ENCODE results near the gene IL21R.
A peak's percentile ranks its signal among the peaks of the same experiment; 100 is the strongest.

The IL21R gene

GRCh38 chr16:27470567-27471431 lies 68.8 kb downstream of the IL21R start:
- DNase-seq (ENCODE audit: low read depth, low spot score): peak; percentile 65
- TF ChIP-seq CTCF (IDR thresholded peaks at IDR 0.05; ENCODE audit: low read depth, low read length): peak; percentile 5
- no peak overlapping the region for H3K4me3 ChIP-seq (ENCODE audit: low read depth, low read length)
- in situ Hi-C loops (cut with HindIII; ENCODE audit: low sequenced_read_pairs): no loop called here

- no peak overlapping the region for H3K4me3 ChIP-seq (ENCODE audit: low read depth, low read length)
- TF ChIP-seq CTCF (IDR thresholded peaks at IDR 0.05; ENCODE audit: low read depth, low read length): no peak
- in situ Hi-C loops (cut with HindIII; ENCODE audit: low sequenced_read_pairs): no loop called here
- no peak for DNase-seq (ENCODE audit: low read depth, low spot score)
Observed at GRCh38 chr16:27471661-27472060, 69.7 kb downstream of the IL21R start.

GRCh38 chr16:27472091-27473020 lies 70.4 kb downstream of the IL21R start:
- H3K4me3 ChIP-seq (ENCODE audit: low read depth, low read length): no peak overlapping the region
- in situ Hi-C loops (cut with HindIII; ENCODE audit: low sequenced_read_pairs): no loop called here
- peak; percentile 34 for DNase-seq (ENCODE audit: low read depth, low spot score)
- TF ChIP-seq CTCF (IDR thresholded peaks at IDR 0.05; ENCODE audit: low read depth, low read length): no peak

- no peak for TF ChIP-seq CTCF (IDR thresholded peaks at IDR 0.05; ENCODE audit: low read depth, low read length)
- no peak for DNase-seq (ENCODE audit: low read depth, low spot score)
- H3K4me3 ChIP-seq (ENCODE audit: low read depth, low read length): no peak overlapping the region
- in situ Hi-C loops (cut with HindIII; ENCODE audit: low sequenced_read_pairs): no loop called here
Observed at GRCh38 chr16:27473101-27473900, 71.3 kb downstream of the IL21R start.

- DNase-seq (ENCODE audit: low read depth, low spot score): no peak
- in situ Hi-C loops (cut with HindIII; ENCODE audit: low sequenced_read_pairs): no loop called here
- no peak for TF ChIP-seq CTCF (IDR thresholded peaks at IDR 0.05; ENCODE audit: low read depth, low read length)
- no peak overlapping the region for H3K4me3 ChIP-seq (ENCODE audit: low read depth, low read length)
Observed at GRCh38 chr16:27474041-27474440, 72.1 kb downstream of the IL21R start.

GRCh38 chr16:27474921-27475320 lies 72.9 kb downstream of the IL21R start:
- in situ Hi-C loops (cut with HindIII; ENCODE audit: low sequenced_read_pairs): no loop called here
- TF ChIP-seq CTCF (IDR thresholded peaks at IDR 0.05; ENCODE audit: low read depth, low read length): no peak
- H3K4me3 ChIP-seq (ENCODE audit: low read depth, low read length): no peak overlapping the region
- no peak for DNase-seq (ENCODE audit: low read depth, low spot score)

Measured in astrocyte of the spinal cord (primary cell).